GM19193 (cell line): Measurements from ENCODE around the gene EVA1C.

Source experiments
- POLR2A ChIP-seq: IDR thresholded peaks from 4 replicates; pipeline ENCODE4 v1.6.1; 2011; ENCODE audit not compliant: insufficient read depth, insufficient read length; ENCODE audit errors: extremely low read depth

EVA1C gene, protein sequence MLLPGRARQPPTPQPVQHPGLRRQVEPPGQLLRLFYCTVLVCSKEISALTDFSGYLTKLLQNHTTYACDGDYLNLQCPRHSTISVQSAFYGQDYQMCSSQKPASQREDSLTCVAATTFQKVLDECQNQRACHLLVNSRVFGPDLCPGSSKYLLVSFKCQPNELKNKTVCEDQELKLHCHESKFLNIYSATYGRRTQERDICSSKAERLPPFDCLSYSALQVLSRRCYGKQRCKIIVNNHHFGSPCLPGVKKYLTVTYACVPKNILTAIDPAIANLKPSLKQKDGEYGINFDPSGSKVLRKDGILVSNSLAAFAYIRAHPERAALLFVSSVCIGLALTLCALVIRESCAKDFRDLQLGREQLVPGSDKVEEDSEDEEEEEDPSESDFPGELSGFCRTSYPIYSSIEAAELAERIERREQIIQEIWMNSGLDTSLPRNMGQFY

DNA sequence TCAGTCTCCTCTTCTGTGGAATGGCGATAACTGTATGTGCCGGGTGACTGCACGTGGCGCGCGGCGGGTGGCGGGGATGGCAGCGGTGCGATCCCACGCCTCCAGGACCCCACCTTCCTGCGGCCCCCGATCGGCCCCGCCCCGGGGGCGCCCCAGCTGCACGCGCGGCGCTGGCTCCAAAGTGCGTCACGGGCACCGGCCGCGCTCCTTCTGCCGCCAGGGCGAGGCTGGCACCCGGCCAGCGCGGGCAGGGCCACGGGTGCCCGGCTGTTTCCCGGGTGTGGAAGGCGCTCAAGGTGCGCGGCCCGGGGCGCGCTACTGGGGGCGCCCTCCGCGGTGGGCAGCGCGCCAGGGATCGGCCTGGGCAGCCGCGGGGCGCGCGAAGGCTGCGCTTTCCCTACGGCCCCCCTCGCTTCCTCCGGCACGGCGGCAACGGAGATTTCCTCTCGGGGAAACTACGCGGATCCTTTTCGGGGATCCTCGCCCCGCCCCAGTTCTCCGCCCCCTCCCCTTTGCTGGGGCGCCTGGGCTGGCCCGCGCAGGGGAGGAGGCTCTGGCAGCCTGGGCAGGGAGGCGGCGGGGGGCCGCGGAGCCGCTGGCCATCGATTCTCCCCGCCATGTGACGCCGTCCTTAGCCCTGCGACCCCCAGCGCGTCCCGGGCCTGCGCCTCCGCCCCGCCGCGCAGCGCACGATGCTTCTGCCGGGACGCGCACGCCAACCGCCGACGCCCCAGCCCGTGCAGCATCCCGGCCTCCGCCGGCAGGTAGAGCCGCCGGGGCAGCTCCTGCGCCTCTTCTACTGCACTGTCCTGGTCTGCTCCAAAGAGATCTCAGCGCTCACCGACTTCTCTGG is at the start of gene EVA1C:
Gene EVA1C, plus strand, starts transcription at position 545 of the 853 bp plus-strand sequence. Its CDS starts 148 bp downstream, at position 693.
- TF ChIP-seq POLR2A, result no peak

DNA sequence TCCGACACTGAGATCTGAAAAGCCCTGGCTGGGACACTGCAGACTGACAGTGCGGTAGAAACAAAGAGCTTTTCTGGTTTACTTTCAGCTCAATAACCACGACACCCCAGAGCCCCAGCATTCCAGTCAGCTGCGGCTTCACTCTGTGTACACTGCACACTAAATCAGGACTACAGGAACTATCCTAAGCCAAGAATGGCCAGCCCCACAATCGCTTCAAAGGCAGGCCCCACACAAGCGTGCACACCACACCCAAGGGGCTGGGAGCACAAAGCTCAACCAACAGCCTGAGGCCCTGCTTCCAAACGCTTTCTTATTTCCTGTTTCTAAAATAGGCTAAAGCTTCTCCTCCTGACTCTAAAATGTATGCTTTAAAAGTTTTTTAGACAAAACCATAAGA is 48.1 kb upstream of the EVA1C start:
- no peak for TF ChIP-seq POLR2A

GRCh38 chr21:32364796-32365195 is 47.7 kb upstream of the EVA1C start:
- TF ChIP-seq POLR2A, result no peak

DNA sequence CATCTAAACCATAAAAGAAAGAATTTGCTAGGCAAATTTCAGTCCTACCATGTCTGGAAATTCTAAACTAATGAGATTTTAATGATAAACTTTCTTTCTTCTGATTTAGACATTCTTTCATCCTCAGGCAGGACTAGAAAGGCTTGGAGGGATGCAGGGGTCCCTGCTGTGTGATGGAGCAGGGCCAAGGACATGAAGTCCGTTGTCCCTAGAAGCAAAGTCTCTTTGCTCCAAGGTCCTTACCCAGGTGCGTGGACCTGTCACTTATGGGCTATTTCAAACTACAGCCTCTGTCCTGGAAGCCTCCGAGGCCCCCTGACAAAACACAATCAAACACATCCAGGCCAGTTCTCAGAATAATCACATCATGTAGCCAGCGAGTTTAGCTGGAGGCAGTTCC is 46.3 kb upstream of the EVA1C start:
- TF ChIP-seq POLR2A, result no peak

DNA sequence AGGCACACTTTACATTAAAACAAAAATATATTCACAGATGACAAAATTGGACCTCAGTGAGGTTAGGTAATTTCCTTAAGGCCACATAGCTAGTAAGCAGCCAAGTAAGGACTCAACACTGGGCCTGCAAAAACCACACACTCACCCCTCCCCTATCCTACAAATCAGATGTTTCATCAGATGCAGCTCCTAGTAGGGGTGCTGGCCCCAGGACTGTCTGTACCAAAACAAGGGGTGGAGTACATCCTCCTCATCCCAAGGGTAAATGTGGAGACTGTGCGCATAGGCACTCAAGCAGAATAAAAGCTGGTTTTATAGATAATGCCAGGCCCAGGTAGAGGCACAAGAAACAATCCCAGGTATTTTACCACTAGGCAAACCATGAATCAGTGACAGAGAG is 45.3 kb upstream of the EVA1C start:
- no peak for TF ChIP-seq POLR2A

DNA sequence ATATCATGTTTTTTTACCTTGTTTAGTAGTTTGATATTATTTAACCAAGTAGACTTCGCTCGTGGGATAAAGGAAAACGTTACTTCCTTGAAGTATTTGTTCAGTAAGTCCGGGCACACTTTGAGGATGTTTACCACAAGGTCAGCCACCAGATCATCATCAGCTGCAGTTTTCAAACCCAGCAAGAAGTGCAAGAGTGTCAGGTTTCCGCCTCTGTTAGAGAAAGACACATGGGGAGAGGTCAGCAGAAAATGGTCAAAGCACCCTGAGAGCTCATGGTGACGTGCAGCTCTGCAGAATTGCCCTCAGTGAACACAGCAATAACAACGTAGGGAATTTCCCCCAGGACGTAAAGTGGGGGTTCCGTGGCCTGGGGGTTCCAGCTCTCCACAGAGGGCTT is 44.1 kb upstream of the EVA1C start:
- no peak for TF ChIP-seq POLR2A

- no peak for TF ChIP-seq POLR2A
These were observed 41.3 kb upstream of the EVA1C start for GRCh38 chr21:32370998-32371766.

GRCh38 chr21:32371913-32372314 is 40.6 kb upstream of the EVA1C start:
- no peak for TF ChIP-seq POLR2A

DNA sequence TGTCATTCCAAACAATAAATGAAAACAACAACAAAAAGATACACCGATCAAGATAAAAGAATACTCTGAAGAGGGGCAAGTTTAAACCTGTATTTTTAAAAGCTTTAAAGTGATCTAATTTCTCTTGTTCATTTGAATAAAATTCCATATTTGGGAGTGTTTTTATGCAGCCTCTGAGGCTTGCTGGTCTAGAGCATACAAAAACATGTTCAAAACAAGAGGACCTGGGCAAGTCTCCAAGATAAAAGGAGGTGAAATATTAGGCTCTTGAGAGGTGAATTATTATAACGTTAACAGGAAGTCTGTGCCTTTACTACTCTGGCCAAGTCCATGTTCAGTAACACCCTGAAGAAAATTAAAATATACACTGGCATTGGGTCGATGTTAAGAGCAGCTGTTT is 39.8 kb upstream of the EVA1C start:
- no peak for TF ChIP-seq POLR2A

DNA sequence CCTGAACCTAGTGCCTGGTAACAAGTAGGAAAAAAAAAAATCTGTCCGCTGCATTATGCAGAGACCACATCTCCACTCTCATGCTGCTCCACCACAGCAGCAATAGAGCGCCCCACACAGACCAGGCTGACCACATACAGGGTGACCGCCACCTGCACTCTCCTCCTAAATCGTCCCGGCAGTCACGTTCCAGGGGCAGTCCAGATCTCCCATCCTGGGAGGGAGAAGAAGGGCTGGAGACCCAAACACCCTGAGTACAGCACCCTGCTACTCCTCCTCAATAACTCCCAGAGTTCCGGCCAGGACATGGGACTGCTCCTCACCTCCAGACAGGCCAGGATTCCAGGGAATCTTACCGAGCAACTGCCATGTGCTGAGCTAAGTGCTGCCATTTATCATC is 35.0 kb upstream of the EVA1C start:
- TF ChIP-seq POLR2A, result no peak

GRCh38 chr21:32377991-32378390 is 34.5 kb upstream of the EVA1C start:
- TF ChIP-seq POLR2A, result no peak

- TF ChIP-seq POLR2A, result no peak
These were observed 33.5 kb upstream of the EVA1C start for GRCh38 chr21:32378956-32379355.

GRCh38 chr21:32380940-32381339 is 31.6 kb upstream of the EVA1C start:
- no peak for TF ChIP-seq POLR2A

- TF ChIP-seq POLR2A, result no peak
These were observed 30.9 kb upstream of the EVA1C start for GRCh38 chr21:32381571-32381970.

DNA sequence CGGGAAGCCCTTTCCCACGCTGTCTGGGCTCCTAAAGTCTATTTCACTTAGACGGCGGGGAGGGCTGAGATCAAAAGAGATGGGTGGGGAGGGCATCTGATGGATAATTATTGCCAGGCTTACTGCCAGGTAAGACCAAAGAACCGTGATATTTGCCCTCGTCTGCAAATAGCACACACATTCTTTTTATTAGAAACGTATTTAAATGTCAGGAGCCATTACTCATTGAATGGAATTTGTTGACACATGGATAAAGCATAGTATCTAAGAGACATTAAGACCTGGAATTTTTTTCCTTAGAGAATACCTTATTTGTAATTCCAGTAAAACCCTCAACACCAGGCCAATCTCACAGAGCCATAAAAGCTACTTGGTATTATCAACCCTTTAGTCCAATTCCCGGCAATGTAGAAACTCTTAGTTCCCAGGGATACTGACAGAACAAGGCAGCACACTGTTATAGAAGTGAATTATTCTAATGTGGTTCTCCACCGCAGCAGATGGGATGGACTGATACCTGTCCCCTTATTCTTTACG is 30.3 kb upstream of the EVA1C start:
- no peak for TF ChIP-seq POLR2A
